Esophagus squamous epithelium (tissue), 5 donors: ENCODE measurements around the gene SEMA6A. TPM values are rescaled to one million over a fixed set of nuclear protein-coding genes. Genes with fewer than 3 reads are reported as not detected.
A peak's percentile ranks its signal among the peaks of the same experiment; 100 is the strongest.

Experiments
- DNase-seq: peaks from one replicate; lab custom pipeline; 2025; lab: John Stamatoyannopoulos, UW
- H3K27ac ChIP-seq, 4 donors: fragments of 200-600 bp; sonication (generic); one replicate each; pipeline ENCODE4 v1.5.1; 2016 to 2019; ENCODE audit warnings: mild to moderate bottlenecking in 1 of 4
- H3K27me3 ChIP-seq, 4 donors: fragments of 200-600 bp; sonication (generic); 1 replicate in 3 of 4; 2 replicates in 1 of 4; pipeline versions ENCODE4 v1.5.1 to v1.6.0; 2017 to 2021; ENCODE audit warnings: antibody characterized with exemption in 1 of 4
- H3K36me3 ChIP-seq, 3 donors: fragments of 200-600 bp; sonication (generic); one replicate each; pipeline ENCODE4 v1.5.1; 2016 to 2019
- H3K4me1 ChIP-seq, 3 donors: fragments of 200-600 bp; sonication (generic); one replicate each; pipeline ENCODE4 v1.5.1; 2017 to 2019
- H3K4me3 ChIP-seq, 4 donors: fragments of 200-600 bp; sonication (generic); 1 replicate in 3 of 4; 2 replicates in 1 of 4; pipeline ENCODE4 v1.5.1; 2016 to 2019; ENCODE audit warnings: mild to moderate bottlenecking in 2 of 4, moderate library complexity in 1 of 4
- H3K9me3 ChIP-seq, 3 donors: fragments of 200-600 bp; sonication (generic); one replicate each; pipeline ENCODE4 v1.5.1; 2016 to 2019
- CTCF ChIP-seq, 6 experiments: fragments of 450-650 bp in 4 of 6; fragments of 200-600 bp in 2 of 6; sonication (generic) in 2 of 6; IDR thresholded peaks; one replicate each; pipeline ENCODE4 v1.5.1; 2016 to 2019; ENCODE audit warnings: antibody characterized with exemption in 6 of 6, mild to moderate bottlenecking in 4 of 6, moderate library complexity in 4 of 6
- POLR2A ChIP-seq, 4 donors: fragments of 450-650 bp; IDR thresholded peaks; one replicate each; pipeline ENCODE4 v1.6.1; 2017; ENCODE audit warnings: antibody characterized with exemption in 4 of 4, mild to moderate bottlenecking in 4 of 4, moderate library complexity in 3 of 4
- WGBS, 2 donors: methylation state at CpG; one replicate each; pipeline ENCODE4 v1.1.5; 2018; 5-methylcytosine and 5-hydroxymethylcytosine counted together
- intact Hi-C: fragments of 100-400 bp; cut with DNase I; formaldehyde crosslinking; loops from one replicate; pipeline ENCODE4 v1.15.0; 2022
- total RNA-seq, 4 donors: library from RNA; depleted of rRNA; stranded (reverse); fragments of >200 nt; gene quantifications; one replicate each; pipeline ENCODE4 v1.1.0, GENCODE V29; 2016
- donor health status: DM: yes; HTN: yes; CAD: no.

The SEMA6A gene
- total RNA-seq, 4 donors from 2014 or later: 3.0 to 28.6 (median 4.3) TPM

GRCh38 chr5:116421080-116421629 lies 153.5 kb downstream of the SEMA6A start:
- no peaks in the 10 kb centered on the region for H3K36me3 ChIP-seq
- intact Hi-C loops: no loop called here
- no peak for DNase-seq

GRCh38 chr5:116420540-116420939 lies 154.1 kb downstream of the SEMA6A start:
- Histone ChIP-seq H3K27me3 (no peaks in the 10 kb centered on the region), H3K4me3 (no peak overlapping the region), H3K4me1 (peaks cover 0 to 4% (median 0%) of the 10 kb centered on the region in 3 donors), H3K27ac (peak overlapping the region in 1 of 4 donors; percentile 14), H3K9me3 (no peaks in the 10 kb centered on the region), H3K36me3 (no peaks in the 10 kb centered on the region)
- DNase-seq: no peak
- TF ChIP-seq POLR2A (IDR thresholded peaks at IDR 0.05) (no peak), CTCF (IDR thresholded peaks at IDR 0.05) (no peak)
- WGBS, 2 donors: 73 to 78% methylated on average over 4 of the region's 4 CpGs
- intact Hi-C loops: no loop called here

More at GRCh38 chr5:116421080-116421629, 153.5 kb downstream of the SEMA6A start:
- TF ChIP-seq POLR2A (IDR thresholded peaks at IDR 0.05) (no peak), CTCF (IDR thresholded peaks at IDR 0.05) (no peak)
- peaks cover 0 to 4% (median 0%) of the 10 kb centered on the region in 3 donors for H3K4me1 ChIP-seq
- H3K9me3 ChIP-seq: no peaks in the 10 kb centered on the region
- H3K4me3 ChIP-seq: no peak overlapping the region
- 90 to 96% methylated on average over 4 to 5 of the region's 5 CpGs for WGBS, 2 donors
- no peaks in the 10 kb centered on the region for H3K27me3 ChIP-seq
- no peak overlapping the region for H3K27ac ChIP-seq

- no peak overlapping the region for H3K4me3 ChIP-seq
- intact Hi-C loops: no loop called here
- TF ChIP-seq CTCF (IDR thresholded peaks at IDR 0.05) (no peak), POLR2A (IDR thresholded peaks at IDR 0.05) (no peak)
- no peaks in the 10 kb centered on the region for H3K27me3 ChIP-seq
- no peaks in the 10 kb centered on the region for H3K36me3 ChIP-seq
- peaks cover 0 to 4% (median 0%) of the 10 kb centered on the region in 3 donors for H3K4me1 ChIP-seq
- no peak for DNase-seq
- H3K27ac ChIP-seq: no peak overlapping the region
- no peaks in the 10 kb centered on the region for H3K9me3 ChIP-seq
- 88% methylated on average over 1 of the region's 1 CpG for WGBS, 2 donors
These were observed 155.4 kb downstream of the SEMA6A start for GRCh38 chr5:116419258-116419657.

- no peak overlapping the region for H3K27ac ChIP-seq
- H3K4me3 ChIP-seq: no peak overlapping the region
- 73 to 85% methylated on average over 3 of the region's 3 CpGs for WGBS, 2 donors
- no peaks in the 10 kb centered on the region for H3K27me3 ChIP-seq
- intact Hi-C loops: no loop called here
- H3K36me3 ChIP-seq: no peaks in the 10 kb centered on the region
- H3K4me1 ChIP-seq: peaks cover 0 to under 1% (median 0%) of the 10 kb centered on the region in 3 donors
- TF ChIP-seq CTCF (IDR thresholded peaks at IDR 0.05): no peak
- TF ChIP-seq POLR2A (IDR thresholded peaks at IDR 0.05): no peak
- H3K9me3 ChIP-seq: no peaks in the 10 kb centered on the region
- DNase-seq: no peak
These were observed 155.8 kb downstream of the SEMA6A start for GRCh38 chr5:116418774-116419173.

- DNase-seq: no peak
- Histone ChIP-seq H3K9me3 (no peaks in the 10 kb centered on the region), H3K27ac (no peak overlapping the region), H3K4me1 (no peaks in the 10 kb centered on the region), H3K27me3 (no peaks in the 10 kb centered on the region), H3K4me3 (no peak overlapping the region), H3K36me3 (no peaks in the 10 kb centered on the region)
- intact Hi-C loops: no loop called here
- 87 to 91% methylated on average over 2 of the region's 2 CpGs for whole genome bisulfite sequencing, 2 donors
- TF ChIP-seq CTCF (IDR thresholded peaks at IDR 0.05) (no peak), POLR2A (IDR thresholded peaks at IDR 0.05) (no peak)
These were observed 156.6 kb downstream of the SEMA6A start for GRCh38 chr5:116418016-116418415.
